HepG2 (cell line): ENCODE measurements around the gene ZMIZ1. TPM values are rescaled to one million over a fixed set of nuclear protein-coding genes. Genes with fewer than 3 reads are reported as not detected.

Experiments
- ARHGAP35 ChIP-seq: sonication (generic); formaldehyde crosslinking; IDR thresholded peaks from 2 replicates; pipeline ENCODE4 v1.9.0; 2022; ENCODE audit warnings: mild to moderate bottlenecking, inconsistent platforms, moderate library complexity, missing genetic modification reagents, borderline replicate concordance
- HNRNPLL ChIP-seq: fragments of 200-400 bp; formaldehyde crosslinking; IDR thresholded peaks from 2 replicates; pipeline ENCODE4 v1.6.1; 2017; ENCODE audit warnings: mild to moderate bottlenecking, low read depth, low read length; ENCODE audit not compliant: poor library complexity, severe bottlenecking
- IKZF5 ChIP-seq: IDR thresholded peaks from 2 replicates; pipeline ENCODE4 v1.6.1; 2018; ENCODE audit warnings: missing genetic modification reagents, mild to moderate bottlenecking, missing compliant biosample characterization
- KLF6 ChIP-seq: IDR thresholded peaks from 2 replicates; pipeline ENCODE4 v1.8.0; 2016; ENCODE audit warnings: missing biosample characterization, missing genetic modification reagents
- MBD4 ChIP-seq: IDR thresholded peaks from 2 replicates; pipeline ENCODE4 v1.6.1; 2012; ENCODE audit warnings: low read length, inconsistent platforms, borderline replicate concordance
- PATZ1 ChIP-seq: sonication (generic); formaldehyde crosslinking; IDR thresholded peaks from 2 replicates; pipeline ENCODE4 v1.4.0; 2020; ENCODE audit warnings: missing genetic modification reagents
- PRDM15 ChIP-seq: sonication (generic); formaldehyde crosslinking; IDR thresholded peaks from 2 replicates; pipeline ENCODE4 v1.4.0; 2020; ENCODE audit warnings: missing genetic modification reagents
- RBM39 ChIP-seq: fragments of 200-400 bp; formaldehyde crosslinking; IDR thresholded peaks from one replicate; pipeline ENCODE4 v1.6.1; 2018; ENCODE audit warnings: antibody characterized with exemption, mild to moderate bottlenecking, low read depth, low read length; ENCODE audit not compliant: poor library complexity, severe bottlenecking
- SAP130 ChIP-seq: IDR thresholded peaks from 2 replicates; pipeline ENCODE4 v1.6.1; 2016; ENCODE audit warnings: low read depth
- SRY ChIP-seq: sonication (generic); formaldehyde crosslinking; IDR thresholded peaks from 2 replicates; pipeline ENCODE4 v1.8.0; 2022; ENCODE audit warnings: mild to moderate bottlenecking, missing genetic modification reagents
- THRA ChIP-seq: sonication (generic); formaldehyde crosslinking; IDR thresholded peaks from 2 replicates; pipeline ENCODE4 v1.4.0; 2020; ENCODE audit warnings: missing genetic modification reagents, borderline replicate concordance
- ZBTB14 ChIP-seq: sonication (generic); formaldehyde crosslinking; IDR thresholded peaks from 2 replicates; pipeline ENCODE4 v1.4.0; 2020; ENCODE audit warnings: missing genetic modification reagents
- ZBTB21 ChIP-seq: sonication (generic); formaldehyde crosslinking; IDR thresholded peaks from 2 replicates; pipeline ENCODE4 v1.4.0; 2020; ENCODE audit warnings: missing genetic modification reagents
- ZMYM3 ChIP-seq: sonication (generic); formaldehyde crosslinking; IDR thresholded peaks from 2 replicates; pipeline ENCODE4 v1.5.1; 2020; ENCODE audit warnings: mild to moderate bottlenecking, missing genetic modification reagents
- ZNF768 ChIP-seq: sonication (generic); formaldehyde crosslinking; IDR thresholded peaks from 2 replicates; pipeline ENCODE4 v1.4.0; 2020; ENCODE audit warnings: missing genetic modification reagents
- ZNF800 ChIP-seq: sonication (generic); formaldehyde crosslinking; IDR thresholded peaks from 2 replicates; pipeline ENCODE4 v1.4.0; 2020; ENCODE audit warnings: missing genetic modification reagents
- polyA plus RNA-seq, 8 experiments: library from polyadenylated mRNA; depleted of rRNA in 3 of 8; stranded (reverse) in 7 of 8; unstranded in 1 of 8; fragments of >200 nt; fragmentation: Illumina TruSeq in 4 of 8; extraction: Trizol in 4 of 8; gene quantifications; 2 replicates each; pipeline versions ENCODE4 v1.2.1 to v1.2.3, GENCODE V29; 2011 to 2016; ENCODE audit warnings: low read depth in 4 of 8, missing spikeins in 1 of 8, mixed read lengths in 1 of 8; ENCODE audit not compliant: insufficient read depth in 1 of 8
- total RNA-seq, 5 experiments: library from RNA; depleted of rRNA; stranded (reverse); fragments of >200 nt; fragmentation: Illumina TruSeq; extraction: Trizol; gene quantifications; 2 replicates each; pipeline ENCODE4 v1.2.3, GENCODE V29; 2016; ENCODE audit warnings: low read depth in 1 of 5

Gene ZMIZ1
- total and polyA plus RNA-seq, 2 of the 13 experiments (the other 11 are each of a cell fraction or from before 2014, with no cell fraction given): 5.3 to 10.2 TPM

- TF ChIP-seq ZNF800 (CRISPR knock-in tag): 0 out of 2 replicates have a peak, but pooled peaks have one; percentile 6
- 0 out of 2 replicates have a peak, but pooled peaks have one; percentile 15 for TF ChIP-seq IKZF5 (CRISPR knock-in tag)
- TF ChIP-seq SRY (CRISPR knock-in tag): no peak
- TF ChIP-seq ARHGAP35 (CRISPR knock-in tag): no peak
- TF ChIP-seq SAP130 (CRISPR knock-in tag): peak; percentile 42
- no peak for TF ChIP-seq ZNF768 (CRISPR knock-in tag)
- no peak for TF ChIP-seq ZMYM3
- TF ChIP-seq RBM39: peak; percentile 3
- TF ChIP-seq PATZ1 (CRISPR knock-in tag): peak; percentile 76
- no peak for TF ChIP-seq PRDM15 (CRISPR knock-in tag)
- no peak for TF ChIP-seq ZBTB21 (CRISPR knock-in tag)
- 0 out of 2 replicates have a peak, but pooled peaks have one; percentile 16 for TF ChIP-seq THRA (CRISPR knock-in tag)
- TF ChIP-seq HNRNPLL: peak; percentile 8
- TF ChIP-seq ZBTB14 (CRISPR knock-in tag): peak; percentile 56; the same call in 1 of the 2 replicates
- no peak for TF ChIP-seq MBD4
- no peak for TF ChIP-seq KLF6 (CRISPR knock-in tag)
Observed at GRCh38 chr10:79070081-79070605, 1.4 kb downstream of the ZMIZ1 start (continued).
